COLO668 (cell line): ENCODE measurements around the gene KIRREL3.

Experiments
- DNase-seq: peaks from one replicate; lab custom pipeline; 2025; ENCODE audit not compliant: unreplicated experiment; lab: John Stamatoyannopoulos, UW

The KIRREL3 gene

GRCh38 chr11:126611438-126611837, 389.1 kb downstream of the KIRREL3 start:
- no peak for DNase-seq

GRCh38 chr11:126608658-126609057, 391.9 kb downstream of the KIRREL3 start:
- DNase-seq: no peak

- no peak for DNase-seq
These were observed 392.6 kb downstream of the KIRREL3 start for GRCh38 chr11:126607776-126608541.

GRCh38 chr11:126607374-126607773, 393.2 kb downstream of the KIRREL3 start:
- peak; percentile 60 for DNase-seq

GRCh38 chr11:126606484-126606883, 394.1 kb downstream of the KIRREL3 start:
- no peak for DNase-seq

GRCh38 chr11:126604461-126604860, 396.1 kb downstream of the KIRREL3 start:
- no peak for DNase-seq

GRCh38 chr11:126603486-126603885, 397.1 kb downstream of the KIRREL3 start:
- peak; percentile 28 for DNase-seq

GRCh38 chr11:126602993-126603392, 397.6 kb downstream of the KIRREL3 start:
- DNase-seq: no peak

- no peak for DNase-seq
These were observed 398.1 kb downstream of the KIRREL3 start for GRCh38 chr11:126602349-126602940.

GRCh38 chr11:126601550-126602215, 398.9 kb downstream of the KIRREL3 start:
- DNase-seq: no peak

GRCh38 chr11:126601136-126601535, 399.4 kb downstream of the KIRREL3 start:
- no peak for DNase-seq

- DNase-seq: no peak
These were observed 401.2 kb downstream of the KIRREL3 start for GRCh38 chr11:126599217-126599897.

GRCh38 chr11:126598344-126599216, 402.0 kb downstream of the KIRREL3 start:
- no peak for DNase-seq

- DNase-seq: no peak
These were observed 403.5 kb downstream of the KIRREL3 start for GRCh38 chr11:126597041-126597440.

GRCh38 chr11:126596474-126596873, 404.1 kb downstream of the KIRREL3 start:
- no peak for DNase-seq

- no peak for DNase-seq
These were observed 405.0 kb downstream of the KIRREL3 start for GRCh38 chr11:126595560-126595959.

- DNase-seq: no peak
These were observed 405.6 kb downstream of the KIRREL3 start for GRCh38 chr11:126594921-126595367.

GRCh38 chr11:126592496-126593410, 407.8 kb downstream of the KIRREL3 start:
- no peak for DNase-seq

GRCh38 chr11:126591966-126592489, 408.5 kb downstream of the KIRREL3 start:
- DNase-seq: no peak
